K562 (cell line): ENCODE measurements around the gene CACNA1S. TPM values are rescaled to one million over a fixed set of nuclear protein-coding genes. Genes with fewer than 3 reads are reported as not detected.

Source experiments
- ADNP ChIP-seq: fragments of 200-800 bp; sonication (Bioruptor generic); IDR thresholded peaks from 2 replicates; pipeline ENCODE4 v1.6.1; 2016; ENCODE audit warnings: missing genetic modification characterization, missing compliant biosample characterization
- ARNT ChIP-seq, 2 experiments: fragments of 450-650 bp; IDR thresholded peaks; 2 replicates each; pipeline ENCODE4 v1.6.1; 2016; ENCODE audit warnings: mild to moderate bottlenecking in 1 of 2
- BCL6 ChIP-seq: fragments of 250-450 bp; sonication (Bioruptor Pico); IDR thresholded peaks from 2 replicates; pipeline ENCODE4 v1.4.0; 2020
- FOXM1 ChIP-seq, 2 experiments: fragments of 450-650 bp in 1 of 2; sonication (generic) in 1 of 2; formaldehyde crosslinking in 1 of 2; IDR thresholded peaks; 2 replicates each; pipeline versions ENCODE4 v1.6.1 to v1.9.0; 2017 to 2022; ENCODE audit warnings: low read depth in 2 of 2, mild to moderate bottlenecking in 2 of 2, missing genetic modification reagents in 1 of 2, moderate library complexity in 1 of 2
- MXI1 ChIP-seq: IDR thresholded peaks from 2 replicates; pipeline ENCODE4 v1.6.1; 2011; ENCODE audit warnings: low read depth, mild to moderate bottlenecking, improper control_type of control experiment, low read length
- NR2C2 ChIP-seq, 2 experiments: fragments of 200-800 bp in 1 of 2; sonication (Bioruptor generic) in 1 of 2; sonication (generic) in 1 of 2; formaldehyde crosslinking in 1 of 2; IDR thresholded peaks; 2 replicates each; pipeline versions ENCODE4 v1.6.1 to v1.8.0; 2016 to 2022; ENCODE audit warnings: mild to moderate bottlenecking in 1 of 2, missing compliant biosample characterization in 1 of 2, missing genetic modification characterization in 1 of 2, missing genetic modification reagents in 1 of 2
- POLR2AphosphoS5 ChIP-seq: IDR thresholded peaks from 2 replicates; pipeline ENCODE4 v1.6.1; 2011; ENCODE audit warnings: mild to moderate bottlenecking, low read depth, low read length, moderate library complexity; ENCODE audit not compliant: control insufficient read depth, insufficient read depth
- SIN3A ChIP-seq, 2 experiments: fragments of 150-350 bp in 1 of 2; IDR thresholded peaks; 2 replicates each; pipeline ENCODE4 v1.6.1; 2011 to 2016; ENCODE audit warnings: borderline replicate concordance in 2 of 2, low read depth in 2 of 2, low read length in 2 of 2, mild to moderate bottlenecking in 2 of 2, moderate library complexity in 2 of 2; ENCODE audit not compliant: control insufficient read depth in 1 of 2
- SNRNP70 ChIP-seq: fragments of 200-400 bp; formaldehyde crosslinking; optimal IDR thresholded peaks from 2 replicates; pipeline ENCODE3; 2017; ENCODE audit warnings: low read depth, low read length
- TCF7L2 ChIP-seq: fragments of 150-350 bp; IDR thresholded peaks from 2 replicates; pipeline ENCODE4 v1.6.1; 2016; ENCODE audit warnings: low read depth, mild to moderate bottlenecking, low read length, moderate library complexity
- THRAP3 ChIP-seq: fragments of 450-650 bp; IDR thresholded peaks from 2 replicates; pipeline ENCODE4 v1.6.1; 2016; ENCODE audit warnings: mild to moderate bottlenecking, inconsistent platforms, borderline replicate concordance
- TRIM28 ChIP-seq: fragments of 450-650 bp; IDR thresholded peaks from 2 replicates; pipeline ENCODE4 v1.6.1; 2017
- ZNF146 ChIP-seq: IDR thresholded peaks from one replicate; pipeline ENCODE4 v1.6.1; 2018; ENCODE audit warnings: missing compliant biosample characterization; ENCODE audit not compliant: unreplicated experiment
- ZNF3 ChIP-seq: fragments of 250-450 bp; sonication (Bioruptor Pico); IDR thresholded peaks from 2 replicates; pipeline ENCODE4 v1.5.0; 2021; ENCODE audit warnings: mild to moderate bottlenecking, moderate library complexity
- polyA plus RNA-seq, 8 experiments: library from polyadenylated mRNA; depleted of rRNA in 4 of 8; stranded (reverse) in 5 of 8; unstranded in 3 of 8; fragments of >200 nt; fragmentation: Nextera tagmentation in 2 of 8; fragmentation: Illumina TruSeq in 1 of 8; extraction: Ambion mirVana in 2 of 8; extraction: Trizol in 1 of 8; gene quantifications; 2 replicates each; pipeline versions ENCODE4 v1.2.1 to v1.2.3, GENCODE V29; 2011 to 2014; ENCODE audit warnings: inconsistent platforms in 1 of 8, missing spikeins in 1 of 8
- total RNA-seq, 7 experiments: library from RNA; depleted of rRNA in 6 of 7; stranded (reverse); fragments of >200 nt in 6 of 7; fragmentation: Illumina TruSeq in 2 of 7; extraction: Trizol in 2 of 7; gene quantifications; 2 replicates each; pipeline versions ENCODE4 v1.2.1 to v1.2.3, GENCODE V29; 2011 to 2021; ENCODE audit warnings: low replicate concordance in 1 of 7
- TF ChIP-seq, protein P1 (sequence below): fragments of 250-450 bp; sonication (Bioruptor Pico); IDR thresholded peaks from 2 replicates; pipeline ENCODE4 v1.5.1; 2021; ENCODE audit warnings: mild to moderate bottlenecking
- TF ChIP-seq, protein P2 (sequence below): fragments of 250-450 bp; sonication (Bioruptor Pico); IDR thresholded peaks from 2 replicates; pipeline ENCODE4 v1.6.1; 2021; ENCODE audit warnings: mild to moderate bottlenecking

CACNA1S gene
- total and polyA plus RNA-seq, 9 of the 15 experiments (the other 6 are each of a cell fraction or from before 2014, with no cell fraction given), result not detected

DNA sequence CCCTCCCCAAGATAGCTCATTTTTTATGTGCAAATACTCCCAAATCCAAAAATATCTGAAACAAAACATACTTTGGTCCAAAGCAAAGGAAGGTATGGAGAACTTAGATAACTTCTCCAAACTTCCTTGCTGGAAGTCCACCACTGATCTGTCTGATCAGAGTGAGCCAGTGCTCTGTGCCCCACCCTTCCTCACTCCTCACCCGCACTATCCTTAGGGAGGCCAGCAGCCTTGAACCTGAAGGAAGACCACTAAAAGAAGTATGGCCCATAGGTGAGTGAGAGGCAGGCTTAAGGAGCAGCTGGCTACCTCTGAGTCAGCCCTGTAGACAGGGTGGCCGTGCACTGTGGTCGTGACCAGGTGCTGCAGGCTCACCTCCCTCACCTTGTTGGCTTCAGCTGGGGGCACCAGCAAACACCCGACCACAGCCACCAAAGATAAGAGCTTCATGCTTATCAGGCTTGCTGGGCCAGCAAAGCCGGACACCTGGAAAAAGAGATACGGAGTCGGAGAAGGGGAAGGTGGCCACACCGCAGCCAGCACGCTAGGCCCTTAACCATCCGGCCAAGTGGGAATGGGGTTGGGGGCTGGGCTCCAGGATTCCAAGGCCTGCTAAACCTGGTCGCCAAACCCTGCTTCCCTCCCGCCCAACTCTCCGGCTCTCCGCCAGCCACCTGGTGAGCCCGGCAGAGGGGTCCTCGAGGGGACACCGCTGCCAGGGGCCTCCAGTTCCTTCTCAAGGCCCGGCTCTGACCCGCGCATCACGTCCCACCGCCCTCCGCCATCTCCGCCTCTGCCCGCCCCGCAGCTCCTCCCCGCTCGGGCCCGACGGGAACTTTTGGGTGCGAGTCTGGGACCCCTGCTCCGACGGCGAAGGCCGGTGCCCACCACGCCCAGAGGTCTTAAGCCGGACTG lies 41.5 kb upstream of the CACNA1S start (continued):
- TF ChIP-seq, protein P1, sequence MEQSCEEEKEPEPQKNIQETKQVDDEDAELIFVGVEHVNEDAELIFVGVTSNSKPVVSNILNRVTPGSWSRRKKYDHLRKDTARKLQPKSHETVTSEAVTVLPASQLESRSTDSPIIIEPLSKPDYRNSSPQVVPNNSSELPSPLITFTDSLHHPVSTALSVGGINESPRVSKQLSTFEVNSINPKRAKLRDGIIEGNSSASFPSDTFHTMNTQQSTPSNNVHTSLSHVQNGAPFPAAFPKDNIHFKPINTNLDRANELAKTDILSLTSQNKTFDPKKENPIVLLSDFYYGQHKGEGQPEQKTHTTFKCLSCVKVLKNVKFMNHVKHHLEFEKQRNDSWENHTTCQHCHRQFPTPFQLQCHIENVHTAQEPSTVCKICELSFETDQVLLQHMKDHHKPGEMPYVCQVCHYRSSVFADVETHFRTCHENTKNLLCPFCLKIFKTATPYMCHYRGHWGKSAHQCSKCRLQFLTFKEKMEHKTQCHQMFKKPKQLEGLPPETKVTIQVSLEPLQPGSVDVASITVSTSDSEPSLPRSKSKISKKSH (CRISPR knock-in tag), result no peak
- peak; percentile 95 for TF ChIP-seq POLR2AphosphoS5
- TF ChIP-seq SIN3A (IDR thresholded peaks at IDR 0.05; ENCODE audit: borderline replicate concordance in 2 of 2, control insufficient read depth in 1 of 2, low read depth in 2 of 2, low read length in 2 of 2), result peak in 1 of 2 experiments; percentile 29; a peak in 1 of 4 replicates
- TF ChIP-seq THRAP3, result no peak
- TF ChIP-seq FOXM1 (IDR thresholded peaks at IDR 0.05; ENCODE audit: low read depth), result peak; percentile 89
- TF ChIP-seq FOXM1 (CRISPR knock-in tag; IDR thresholded peaks at IDR 0.05; ENCODE audit: low read depth), result 0 out of 2 replicates have a peak, but pooled peaks have one; percentile 62
- no peak for TF ChIP-seq ADNP (tag)
- no peak for TF ChIP-seq BCL6
- no peak for TF ChIP-seq ZNF3 (CRISPR knock-in tag)
- no peak for TF ChIP-seq SNRNP70
- no peak for TF ChIP-seq MXI1
- TF ChIP-seq NR2C2 (CRISPR knock-in tag; IDR thresholded peaks at IDR 0.05), result 0 out of 2 replicates have a peak, but pooled peaks have one; percentile 44
- no peak for TF ChIP-seq NR2C2 (tag; IDR thresholded peaks at IDR 0.05)
- TF ChIP-seq TCF7L2, result no peak
- TF ChIP-seq, protein P2, sequence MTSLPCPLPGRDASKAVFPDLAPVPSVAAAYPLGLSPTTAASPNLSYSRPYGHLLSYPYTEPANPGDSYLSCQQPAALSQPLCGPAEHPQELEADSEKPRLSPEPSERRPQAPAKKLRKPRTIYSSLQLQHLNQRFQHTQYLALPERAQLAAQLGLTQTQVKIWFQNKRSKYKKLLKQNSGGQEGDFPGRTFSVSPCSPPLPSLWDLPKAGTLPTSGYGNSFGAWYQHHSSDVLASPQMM (CRISPR knock-in tag), result no peak
- no peak for TF ChIP-seq ZNF146 (CRISPR knock-in tag)
- no peak for TF ChIP-seq ARNT (IDR thresholded peaks at IDR 0.05)
- no peak for TF ChIP-seq TRIM28
